Keratinocyte (primary cell): ENCODE data around the gene KEAP1. TPM values are rescaled to one million over a fixed set of nuclear protein-coding genes. Genes with fewer than 3 reads are reported as not detected.

Source experiments
- DNase-seq: peaks from one replicate; pipeline ENCODE4 v3.0.0-alpha.2; 2011; ENCODE audit warnings: low read depth, missing footprints, low spot score
- FAIRE-seq: peaks from 2 replicates; lab custom pipeline; 2011; peaks lifted over from hg19 to GRCh38; lab: Jason Lieb, UNC
- H2AFZ ChIP-seq: 2 replicates; pipeline ENCODE4 v1.6.0; 2012; ENCODE audit warnings: low read length, control low read depth, inconsistent platforms; ENCODE audit not compliant: control insufficient read depth
- H3K27ac ChIP-seq: 2 replicates; pipeline ENCODE4 v1.5.1; 2011; ENCODE audit warnings: low read length; ENCODE audit not compliant: control insufficient read depth, insufficient read depth
- H3K27me3 ChIP-seq: 3 replicates; pipeline ENCODE4 v1.6.0; 2011; ENCODE audit warnings: low read length; ENCODE audit not compliant: control insufficient read depth, insufficient read depth; ENCODE audit errors: extremely low read depth
- H3K36me3 ChIP-seq, 2 experiments: 2 replicates in 1 of 2; 3 replicates in 1 of 2; pipeline ENCODE4 v1.5.1; 2011; ENCODE audit warnings: low read length in 2 of 2, mild to moderate bottlenecking in 1 of 2; ENCODE audit not compliant: control insufficient read depth in 2 of 2, insufficient read depth in 2 of 2; ENCODE audit errors: extremely low read depth in 1 of 2
- H3K4me1 ChIP-seq: 3 replicates; pipeline ENCODE4 v1.5.1; 2011; ENCODE audit warnings: low read length; ENCODE audit not compliant: control insufficient read depth, insufficient read depth; ENCODE audit errors: extremely low read depth
- H3K4me2 ChIP-seq: 3 replicates; pipeline ENCODE4 v1.6.0; 2011; ENCODE audit warnings: low read depth, low read length; ENCODE audit not compliant: control insufficient read depth, insufficient read depth; ENCODE audit errors: extremely low read depth
- H3K4me3 ChIP-seq, 3 experiments: fragments of 200-600 bp in 1 of 3; sonication (generic) in 1 of 3; 2 replicates in 2 of 3; 3 replicates in 1 of 3; pipeline ENCODE4 v1.5.1; 2011 to 2016; ENCODE audit warnings: low read length in 3 of 3, mild to moderate bottlenecking in 3 of 3, control low read depth in 2 of 3, inconsistent platforms in 1 of 3, low read depth in 1 of 3, mixed read lengths in 1 of 3, mixed run types in 1 of 3, moderate library complexity in 1 of 3; ENCODE audit not compliant: control insufficient read depth in 2 of 3, insufficient read depth in 2 of 3; ENCODE audit errors: extremely low read depth in 1 of 3
- H3K79me2 ChIP-seq: 2 replicates; pipeline ENCODE4 v1.6.0; 2012; ENCODE audit warnings: low read length; ENCODE audit not compliant: control insufficient read depth, insufficient read depth
- H3K9ac ChIP-seq: 3 replicates; pipeline ENCODE4 v1.6.0; 2011; ENCODE audit warnings: low read length; ENCODE audit not compliant: control insufficient read depth, insufficient read depth; ENCODE audit errors: extremely low read depth
- H3K9me1 ChIP-seq: 3 replicates; pipeline ENCODE4 v1.6.0; 2011; ENCODE audit warnings: low read length; ENCODE audit not compliant: control insufficient read depth, insufficient read depth; ENCODE audit errors: extremely low read depth
- H3K9me3 ChIP-seq: 2 replicates; pipeline ENCODE4 v1.5.1; 2012; ENCODE audit warnings: low read depth, low read length; ENCODE audit not compliant: control insufficient read depth
- H4K20me1 ChIP-seq: 3 replicates; pipeline ENCODE4 v1.6.0; 2011; ENCODE audit warnings: low read length; ENCODE audit not compliant: control insufficient read depth, insufficient read depth; ENCODE audit errors: extremely low read depth
- CTCF ChIP-seq, 3 experiments: IDR thresholded peaks in 1 of 3; conservative IDR thresholded peaks in 1 of 3; optimal IDR thresholded peaks in 1 of 3; 2 replicates in 2 of 3; 3 replicates in 1 of 3; pipeline versions ENCODE3 to v1.5.1; 2011; ENCODE audit warnings: low read length in 3 of 3, mild to moderate bottlenecking in 3 of 3, moderate library complexity in 2 of 3, control low read depth in 1 of 3, inconsistent platforms in 1 of 3; ENCODE audit not compliant: insufficient read depth in 2 of 3; ENCODE audit errors: extremely low read depth in 1 of 3
- EZH2 ChIP-seq: IDR thresholded peaks from one replicate; pipeline ENCODE4 v1.6.1; 2012; ENCODE audit warnings: inconsistent platforms, mild to moderate bottlenecking, low read length, moderate library complexity
- dilution Hi-C: fragments of 300-500 bp; cut with MboI; formaldehyde crosslinking; loops from one replicate; pipeline ENCODE4 v1.7.0; 2020; ENCODE audit warnings: low sequenced_read_pairs; ENCODE audit not compliant: extremely low pct_ligation_motif_present
- polyA plus RNA-seq, 5 experiments: library from polyadenylated mRNA; depleted of rRNA in 3 of 5; stranded (reverse) in 3 of 5; stranded (forward) in 1 of 5; unstranded in 1 of 5; fragments of >200 nt; gene quantifications; 1 replicate in 1 of 5; 2 replicates in 3 of 5; 3 replicates in 1 of 5; pipeline versions ENCODE4 v1.2.1 to v1.2.3, GENCODE V29; 2011 to 2012; ENCODE audit warnings: missing spikeins in 2 of 5, low read depth in 1 of 5, low replicate concordance in 1 of 5

Gene KEAP1
- polyA plus RNA-seq, 1 donor (not counting 4 experiments of a cell fraction or from before 2014, with no cell fraction given), result 29.6 TPM

GRCh38 chr19:10544753-10545251, 41.6 kb upstream of the KEAP1 start:
- no peak overlapping the region for H3K27ac ChIP-seq
- no peak overlapping the region for H2AFZ ChIP-seq

GRCh38 chr19:10544242-10544752, 41.1 kb upstream of the KEAP1 start:
- Histone ChIP-seq H3K9me3 (no peaks in the 10 kb centered on the region), H4K20me1 (no peaks in the 10 kb centered on the region), H3K36me3 (peaks cover 9 to 10% of the 10 kb centered on the region in 2 experiments), H3K9me1 (no peaks in the 10 kb centered on the region), H3K79me2 (peaks cover 10% of the 10 kb centered on the region), H3K4me1 (peaks cover 9% of the 10 kb centered on the region), H3K4me2 (peak overlapping the region; percentile 61), H3K9ac (peak overlapping the region; percentile 82), H3K27me3 (no peaks in the 10 kb centered on the region), H3K4me3 (peak overlapping the region; percentile 61 to 86 (median 68)), H3K27ac (peak overlapping the region; percentile 43), H2AFZ (peak overlapping the region; percentile 52)
- TF ChIP-seq CTCF (optimal IDR thresholded peaks at IDR 0.05 in 1 of 3, IDR thresholded peaks at IDR 0.05 in 1 of 3, conservative IDR thresholded peaks at IDR 0.05 in 1 of 3; ENCODE audit: extremely low read depth in 1 of 3, insufficient read depth in 2 of 3, low read length in 3 of 3), result no peak
- no peak for TF ChIP-seq EZH2
- no peak for DNase-seq
- no peak for FAIRE-seq
- dilution Hi-C loops, result no loop called here

More at GRCh38 chr19:10544753-10545251, 41.6 kb upstream of the KEAP1 start:
- dilution Hi-C loops, result no loop called here
- peak overlapping the region; percentile 61 to 86 (median 68) for H3K4me3 ChIP-seq
- peaks cover 9 to 13% of the 10 kb centered on the region in 2 experiments for H3K36me3 ChIP-seq
- TF ChIP-seq CTCF (optimal IDR thresholded peaks at IDR 0.05 in 1 of 3, IDR thresholded peaks at IDR 0.05 in 1 of 3, conservative IDR thresholded peaks at IDR 0.05 in 1 of 3; ENCODE audit: extremely low read depth in 1 of 3, insufficient read depth in 2 of 3, low read length in 3 of 3) (no peak), EZH2 (no peak)
- peaks cover 9% of the 10 kb centered on the region for H3K4me1 ChIP-seq
- H4K20me1 ChIP-seq, result no peaks in the 10 kb centered on the region
- FAIRE-seq (no peak), DNase-seq (no peak)
- peak overlapping the region; percentile 61 for H3K4me2 ChIP-seq
- no peaks in the 10 kb centered on the region for H3K9me3 ChIP-seq
- no peaks in the 10 kb centered on the region for H3K9me1 ChIP-seq
- H3K79me2 ChIP-seq, result peaks cover 10% of the 10 kb centered on the region
- H3K27me3 ChIP-seq, result no peaks in the 10 kb centered on the region
- H3K9ac ChIP-seq, result peak overlapping the region; percentile 82
